ENCODE results near the gene SLC25A1.

SLC25A1 gene

GRCh38 chr22:19134874-19135273 is 43.7 kb downstream of the SLC25A1 start:
- no peak for DNase-seq

DNA sequence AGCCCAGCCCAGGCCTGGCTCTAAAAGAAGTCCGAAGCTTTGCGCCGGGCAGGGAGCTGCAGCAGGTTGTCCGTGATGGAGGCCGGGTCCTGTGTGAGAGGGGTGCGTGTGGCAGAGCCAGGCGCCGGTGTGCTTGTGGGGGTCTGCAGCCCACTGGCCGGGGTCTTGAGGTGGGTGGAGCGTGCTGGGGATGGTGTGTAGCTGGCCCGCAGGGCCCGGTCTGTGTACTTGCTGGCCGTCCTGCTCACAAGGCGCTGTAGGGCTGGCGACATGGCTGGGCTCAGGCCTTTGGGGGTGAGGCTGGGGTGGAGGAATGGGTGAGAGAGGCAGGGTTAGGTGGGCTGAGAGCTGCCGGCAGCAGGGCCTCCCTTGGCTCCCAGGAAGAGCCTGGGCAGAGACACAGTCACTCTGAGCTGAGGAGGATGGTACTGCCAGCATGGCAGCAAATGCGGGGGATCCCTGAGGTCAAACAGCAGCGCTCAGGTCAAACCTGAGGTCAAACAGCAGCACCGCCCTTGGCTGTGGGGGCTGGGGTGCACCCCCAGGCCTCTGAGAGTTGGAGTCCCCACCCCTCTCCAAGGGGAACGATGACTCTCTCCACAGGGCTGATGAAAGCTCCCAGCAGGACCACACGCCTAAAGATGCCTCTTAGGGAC is 44.2 kb downstream of the SLC25A1 start:
- no peak for DNase-seq

DNA sequence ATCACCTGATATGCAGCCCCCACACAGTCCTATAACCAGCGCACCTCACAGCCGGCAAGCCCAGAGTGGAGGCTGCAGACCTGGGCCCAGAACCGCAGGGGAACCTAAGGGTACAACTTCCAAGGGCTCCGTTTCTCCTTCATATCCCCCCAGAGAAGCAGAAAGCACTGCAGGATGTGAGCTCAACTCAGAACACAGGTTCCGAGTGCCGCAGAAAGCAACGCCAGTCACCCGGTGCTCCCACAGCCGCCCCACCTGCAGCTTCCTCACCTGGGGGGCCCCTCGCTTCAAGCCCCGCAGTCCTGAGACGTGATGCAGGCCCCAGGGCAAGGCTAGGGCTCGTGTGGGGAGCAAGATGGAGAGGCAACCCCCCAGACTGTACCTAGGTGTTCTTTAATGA is 45.0 kb downstream of the SLC25A1 start:
- DNase-seq, result no peak

DNA sequence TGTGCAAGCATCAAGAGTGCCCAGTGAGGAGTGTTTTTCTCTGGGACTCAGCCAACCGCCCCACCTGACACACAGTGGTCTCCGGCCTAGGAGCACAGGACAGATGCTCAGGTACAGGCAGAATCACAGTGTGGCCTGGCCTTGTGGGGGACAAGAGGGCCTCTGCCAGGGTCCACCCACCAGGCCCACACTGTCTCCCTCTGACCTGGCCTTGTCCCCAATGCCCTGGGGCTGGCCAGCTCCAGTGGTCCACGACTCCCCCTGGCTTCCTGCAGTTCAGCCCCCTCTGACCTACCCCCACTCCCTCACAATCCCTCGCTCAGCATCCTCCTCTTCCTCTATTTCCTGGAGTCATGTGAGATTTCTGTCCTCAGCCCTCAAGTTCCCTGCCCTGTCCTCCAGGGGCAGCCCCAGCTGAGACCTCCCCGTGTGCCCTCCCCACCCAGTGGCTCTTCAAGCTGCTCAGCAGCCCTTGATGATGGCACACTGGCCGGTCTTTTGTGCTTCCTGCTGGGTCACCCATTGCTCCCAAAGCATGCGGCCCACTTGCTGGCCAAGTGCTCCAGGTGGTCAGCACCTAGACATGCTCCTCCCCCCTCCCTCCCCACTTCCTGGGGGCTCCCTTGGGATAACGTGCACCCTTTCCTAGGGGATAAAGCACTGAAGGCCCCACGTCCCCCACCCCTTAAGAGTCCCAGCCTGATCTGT is 45.7 kb downstream of the SLC25A1 start:
- no peak for DNase-seq

DNA sequence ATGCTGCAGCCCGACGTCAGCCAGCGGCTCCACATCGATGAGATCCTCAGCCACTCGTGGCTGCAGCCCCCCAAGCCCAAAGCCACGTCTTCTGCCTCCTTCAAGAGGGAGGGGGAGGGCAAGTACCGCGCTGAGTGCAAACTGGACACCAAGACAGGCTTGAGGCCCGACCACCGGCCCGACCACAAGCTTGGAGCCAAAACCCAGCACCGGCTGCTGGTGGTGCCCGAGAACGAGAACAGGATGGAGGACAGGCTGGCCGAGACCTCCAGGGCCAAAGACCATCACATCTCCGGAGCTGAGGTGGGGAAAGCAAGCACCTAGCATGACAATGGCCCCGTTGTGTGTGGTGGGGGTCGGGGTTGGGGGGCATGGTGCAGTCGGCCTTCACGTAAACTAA is 46.4 kb downstream of the SLC25A1 start:
- DNase-seq, result no peak

DNA sequence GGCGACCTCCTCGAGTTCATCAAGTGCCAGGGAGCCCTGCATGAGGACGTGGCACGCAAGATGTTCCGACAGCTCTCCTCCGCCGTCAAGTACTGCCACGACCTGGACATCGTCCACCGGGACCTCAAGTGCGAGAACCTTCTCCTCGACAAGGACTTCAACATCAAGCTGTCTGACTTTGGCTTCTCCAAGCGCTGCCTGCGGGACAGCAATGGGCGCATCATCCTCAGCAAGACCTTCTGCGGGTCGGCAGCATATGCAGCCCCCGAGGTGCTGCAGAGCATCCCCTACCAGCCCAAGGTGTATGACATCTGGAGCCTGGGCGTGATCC is 46.9 kb downstream of the SLC25A1 start:
- no peak for DNase-seq

DNA sequence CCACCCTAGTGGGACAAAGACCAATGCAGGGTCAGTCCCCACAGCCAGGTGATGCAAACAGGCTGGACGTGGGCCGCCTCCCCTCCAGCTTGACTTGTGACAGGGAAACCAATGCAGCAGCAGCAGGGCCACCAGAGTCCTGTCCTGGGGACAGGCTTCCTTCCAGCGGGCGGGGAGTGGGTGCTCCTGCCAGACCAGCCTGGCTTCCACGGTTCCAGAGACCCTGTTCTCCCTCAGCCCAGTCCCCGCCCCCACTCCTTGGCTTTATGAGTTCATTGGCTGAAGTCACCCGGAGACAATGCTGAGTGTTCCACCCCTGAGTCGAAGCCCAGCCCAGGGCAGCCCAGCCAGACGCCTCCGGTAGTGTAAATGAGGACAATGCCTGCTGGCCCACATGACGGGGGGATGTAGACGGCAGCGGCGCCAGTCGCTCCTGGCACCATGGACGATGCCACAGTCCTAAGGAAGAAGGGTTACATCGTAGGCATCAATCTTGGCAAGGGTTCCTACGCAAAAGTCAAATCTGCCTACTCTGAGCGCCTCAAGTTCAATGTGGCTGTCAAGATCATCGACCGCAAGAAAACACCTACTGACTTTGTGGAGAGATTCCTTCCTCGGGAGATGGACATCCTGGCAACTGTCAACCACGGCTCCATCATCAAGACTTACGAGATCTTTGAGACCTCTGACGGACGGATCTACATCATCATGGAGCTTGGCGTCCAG is 47.4 kb downstream of the SLC25A1 start, which contains the start of gene TSSK2:
Gene TSSK2 (plus strand): TSS at position 350 of the 726 bp plus-strand sequence. CDS start 92 bp downstream, at position 442.
- DNase-seq, result no peak

GRCh38 chr22:19129871-19130270 is 48.7 kb downstream of the SLC25A1 start:
- no peak for DNase-seq

DNA sequence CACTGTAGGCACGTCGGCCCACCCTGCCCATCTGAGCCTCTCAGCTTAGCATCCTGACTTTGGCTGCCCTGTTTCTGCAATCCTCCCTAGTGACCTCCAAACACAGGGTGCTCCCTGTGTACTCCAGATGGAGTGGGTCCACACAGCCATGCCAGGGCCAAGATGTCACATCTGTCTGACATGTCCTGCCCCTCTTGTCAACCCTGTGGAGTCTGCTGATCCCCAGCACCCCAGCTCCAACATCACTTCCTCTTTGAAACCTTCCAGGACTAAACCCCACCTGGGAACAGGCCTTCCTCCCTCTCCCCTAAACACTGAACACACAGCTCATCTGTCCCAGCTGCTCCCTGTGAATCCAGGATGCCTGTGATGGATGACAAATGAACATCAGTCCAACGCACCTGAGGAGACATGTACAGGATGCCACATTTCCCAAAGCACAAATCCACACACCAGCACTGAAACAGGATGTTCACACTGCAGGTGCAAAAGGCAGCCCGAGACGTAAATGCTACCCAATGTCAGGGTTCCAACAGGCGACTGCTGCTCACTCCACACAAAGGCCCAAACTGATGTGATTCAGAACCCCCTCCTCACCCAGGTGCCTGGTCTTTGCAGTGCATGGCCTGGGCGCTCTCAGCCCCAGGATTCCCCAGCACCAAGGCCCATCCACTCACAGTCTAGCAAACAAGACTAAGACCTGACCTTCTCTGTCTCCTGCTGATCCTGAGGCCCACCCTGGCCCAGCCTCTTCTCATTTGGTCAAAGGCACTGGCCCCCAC is 49.4 kb downstream of the SLC25A1 start:
- no peak for DNase-seq

DNA sequence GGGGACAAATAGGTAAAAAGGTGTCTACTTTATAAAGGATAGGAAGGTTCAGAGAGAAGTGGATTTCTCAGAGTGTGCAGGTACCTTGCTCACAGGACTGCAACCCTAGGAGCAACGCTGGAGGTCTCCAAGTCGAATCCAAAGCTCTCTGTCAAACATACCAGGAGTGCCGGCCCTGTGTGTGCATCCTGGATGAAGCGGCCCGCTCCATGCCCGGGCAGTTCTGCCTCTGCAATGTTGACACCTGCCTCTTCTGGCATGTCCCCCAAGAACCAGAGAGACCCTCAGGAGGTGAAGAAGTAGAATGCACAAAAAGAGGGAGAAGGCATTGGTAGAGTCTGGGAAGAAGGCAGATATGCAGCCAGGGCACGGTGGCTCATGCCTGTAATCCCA is 50.5 kb downstream of the SLC25A1 start:
- no peak for DNase-seq

- no peak for DNase-seq
Observed at GRCh38 chr22:19127329-19128008, 51.1 kb downstream of the SLC25A1 start.

- no peak for DNase-seq
Observed at GRCh38 chr22:19126309-19127273, 51.9 kb downstream of the SLC25A1 start.

Data from effector CD8-positive, alpha-beta T cell (primary cell).